GM21515 (cell line): ENCODE results near the gene SWAP70.
"Not testable (repeated sequence)": the region's sequence is repeated elsewhere in the genome, so short reads cannot be mapped to it uniquely, and the experiment has no call there.

ENCODE experiments used
- ATAC-seq: cut with Tn5 transposase; IDR thresholded peaks from one replicate; pipeline ENCODE4 v1.9.1; 2021; ENCODE audit not compliant: unreplicated experiment

The SWAP70 gene

DNA sequence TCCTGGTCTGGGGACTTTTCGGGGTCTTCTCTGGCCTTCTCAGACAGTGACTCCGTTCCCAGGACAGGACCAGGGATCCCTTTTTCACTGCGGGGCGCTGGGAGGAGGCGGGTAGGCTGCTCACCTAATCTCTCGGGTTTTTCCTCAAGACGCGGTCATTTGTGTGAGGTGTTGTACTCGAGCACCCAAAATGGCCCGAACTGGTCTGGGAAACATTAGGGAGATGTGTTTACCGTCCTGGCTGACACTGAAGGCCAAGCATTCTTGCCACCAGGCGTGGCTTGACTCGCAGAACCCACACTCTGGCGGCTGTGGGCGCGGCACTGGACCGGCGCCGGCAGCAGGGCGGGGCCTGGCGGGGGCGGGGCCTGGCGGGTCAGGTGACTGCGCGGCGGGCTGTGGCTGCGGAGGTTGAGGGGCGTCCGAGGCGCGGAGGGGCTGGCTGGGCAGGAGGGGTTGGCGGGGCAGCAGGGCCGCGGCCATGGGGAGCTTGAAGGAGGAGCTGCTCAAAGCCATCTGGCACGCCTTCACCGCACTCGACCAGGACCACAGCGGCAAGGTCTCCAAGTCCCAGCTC lies at the start of gene SWAP70:
Gene SWAP70 (plus strand): TSS at position 379 of the 577 bp plus-strand sequence. CDS start 103 bp downstream, at position 482.
- peak; percentile 84 for ATAC-seq

DNA sequence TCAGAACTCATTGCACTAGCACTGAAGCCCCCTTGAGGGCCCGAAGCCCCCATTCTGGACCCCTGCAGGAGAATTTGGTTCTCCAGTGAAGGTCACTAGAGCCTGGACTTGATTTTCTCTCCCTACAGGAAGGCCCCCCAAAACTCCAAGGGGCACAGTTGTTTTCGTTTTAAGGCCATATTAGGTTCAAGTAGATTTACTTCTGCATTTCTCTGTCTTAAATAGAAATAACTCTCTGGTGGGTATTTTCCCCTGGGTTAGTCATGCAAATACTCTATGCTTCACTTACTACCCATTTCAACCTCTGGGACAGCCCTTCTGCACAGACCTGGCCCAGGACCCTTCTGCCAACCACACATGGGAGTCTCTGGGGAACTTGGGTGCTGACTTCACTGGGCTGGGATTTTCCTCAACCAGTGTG lies 48.8 kb upstream of the SWAP70 start:
- ATAC-seq: peak; percentile 50

DNA sequence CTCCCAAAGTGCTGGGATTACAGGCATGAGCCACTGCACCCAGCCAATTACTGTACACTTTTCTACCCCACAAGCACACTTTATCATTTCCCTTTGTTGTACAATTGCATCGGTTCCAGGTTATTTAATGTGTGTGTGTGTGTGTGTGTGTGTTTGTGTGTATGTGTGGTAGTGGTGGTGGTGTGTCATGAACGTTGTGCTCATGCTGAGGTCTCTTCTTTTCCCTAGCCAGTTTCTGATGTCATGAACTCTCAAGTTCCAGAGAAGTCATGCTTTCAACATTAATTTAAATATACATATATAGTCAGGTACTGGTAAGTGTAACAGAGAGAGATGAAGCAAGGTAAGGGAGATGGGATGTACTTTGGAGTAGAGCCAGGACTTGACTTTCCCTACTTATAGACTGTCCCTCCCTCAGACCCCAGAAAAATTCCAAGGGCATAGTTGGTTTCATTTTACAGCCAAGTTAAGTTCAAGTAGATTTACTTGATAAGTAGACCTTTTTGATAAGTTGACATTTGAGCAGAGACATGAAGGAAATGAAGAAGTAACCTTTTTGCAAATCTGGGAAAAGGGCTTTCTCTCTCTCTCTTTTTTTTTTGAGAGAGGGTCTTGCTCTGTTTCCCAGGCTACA lies 47.7 kb upstream of the SWAP70 start:
- no peak for ATAC-seq

DNA sequence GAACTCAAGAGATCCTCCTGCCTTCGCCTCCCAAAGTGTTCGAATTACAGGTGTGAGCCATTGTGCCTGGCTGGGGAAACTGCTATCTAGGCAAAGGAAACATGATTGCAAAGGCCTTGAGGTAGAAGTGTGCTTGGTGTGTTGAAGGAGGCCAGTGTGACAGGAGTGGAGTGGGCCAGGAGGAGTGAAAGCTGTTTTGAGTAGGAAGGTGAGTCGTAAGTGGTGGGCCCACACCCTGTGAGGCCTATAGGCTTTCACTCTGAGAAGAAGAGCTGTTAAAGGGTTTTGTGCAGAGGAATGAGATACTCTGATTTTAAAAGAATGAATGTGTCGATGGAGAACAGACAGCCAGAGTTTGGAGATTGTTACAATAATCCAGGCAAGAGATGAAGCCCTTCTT lies 47.0 kb upstream of the SWAP70 start:
- ATAC-seq: no peak

DNA sequence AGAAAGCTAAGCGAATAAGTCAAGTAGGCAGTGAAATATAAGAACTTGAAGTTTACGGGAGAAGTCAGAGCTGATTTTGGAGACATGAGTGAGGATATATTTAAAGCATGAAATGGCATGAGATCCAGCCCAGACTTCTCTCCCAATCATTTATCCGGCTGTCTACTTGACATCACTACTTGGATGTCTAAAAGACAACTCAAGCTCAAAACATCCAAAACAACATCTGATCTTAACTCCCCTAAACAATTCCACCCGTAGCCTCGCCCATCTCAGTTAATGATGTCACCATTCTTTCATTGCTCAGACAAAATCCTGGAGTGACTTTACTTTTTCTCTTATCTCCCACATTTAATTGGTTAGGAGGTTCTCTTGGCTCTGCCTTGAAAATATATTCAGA lies 45.9 kb upstream of the SWAP70 start:
- ATAC-seq: no peak

GRCh38 chr11:9619004-9619403 lies 44.9 kb upstream of the SWAP70 start:
- no peak for ATAC-seq

- ATAC-seq: no peak
Measured at GRCh38 chr11:9619971-9620370, 43.9 kb upstream of the SWAP70 start.

DNA sequence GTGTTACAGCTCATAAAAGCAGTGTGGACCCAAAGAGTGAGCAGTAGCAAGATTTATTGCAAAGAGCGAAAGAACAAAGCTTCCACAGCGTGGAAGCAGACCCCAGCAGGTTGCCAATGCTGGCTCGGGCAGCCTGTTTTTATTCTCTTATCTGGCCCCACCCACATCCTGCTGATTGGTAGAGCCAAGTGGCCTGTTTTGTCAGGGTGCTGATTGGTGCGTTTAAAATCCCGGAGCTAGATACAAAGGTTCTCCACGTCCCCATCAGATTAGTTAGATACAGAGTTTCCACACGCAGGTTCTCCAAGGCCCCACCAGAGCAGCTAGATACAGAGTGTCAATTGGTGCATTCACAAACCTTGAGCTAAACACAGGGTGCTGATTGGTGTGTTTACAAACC lies 41.5 kb upstream of the SWAP70 start:
- ATAC-seq: not testable (repeated sequence)

DNA sequence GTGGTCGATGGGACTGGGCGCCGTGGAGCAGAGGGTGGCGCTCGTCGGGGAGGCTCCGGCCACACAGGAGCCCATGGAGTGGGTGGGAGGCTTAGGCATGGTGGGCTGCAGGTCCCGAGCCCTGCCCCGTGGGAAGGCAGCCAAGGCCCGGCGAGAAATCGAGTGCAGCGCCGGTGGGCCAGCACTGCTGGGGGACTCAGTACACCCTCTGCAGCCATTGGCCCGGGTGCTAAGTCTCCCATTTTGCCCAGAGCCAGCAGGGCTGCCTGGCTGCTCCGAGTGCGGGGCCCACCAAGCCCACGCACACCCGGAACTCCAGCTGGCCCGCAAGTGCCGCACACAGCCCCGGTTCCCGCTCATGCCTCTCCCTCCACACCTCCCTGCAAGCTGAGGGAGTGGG lies 40.8 kb upstream of the SWAP70 start:
- not testable (repeated sequence) for ATAC-seq

DNA sequence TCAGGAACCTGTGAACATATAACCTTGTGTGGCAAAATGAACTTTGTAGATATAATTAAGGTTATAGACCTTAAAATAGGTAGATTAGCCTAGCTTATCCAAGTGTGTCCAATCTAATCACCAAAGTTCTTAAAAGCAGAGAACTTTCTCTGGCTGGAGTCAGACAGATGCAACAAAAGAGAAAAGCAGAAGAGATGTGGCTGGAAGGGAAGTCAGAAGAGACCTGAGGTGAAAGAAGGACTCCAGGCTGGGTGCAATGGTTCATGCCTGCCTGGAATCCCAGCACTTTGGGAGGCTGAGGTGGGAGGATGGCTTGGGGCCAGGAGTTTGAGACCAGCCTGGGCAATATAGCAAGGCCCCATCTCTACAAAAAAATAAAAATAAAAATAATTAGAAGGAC lies 39.4 kb upstream of the SWAP70 start:
- no peak for ATAC-seq

DNA sequence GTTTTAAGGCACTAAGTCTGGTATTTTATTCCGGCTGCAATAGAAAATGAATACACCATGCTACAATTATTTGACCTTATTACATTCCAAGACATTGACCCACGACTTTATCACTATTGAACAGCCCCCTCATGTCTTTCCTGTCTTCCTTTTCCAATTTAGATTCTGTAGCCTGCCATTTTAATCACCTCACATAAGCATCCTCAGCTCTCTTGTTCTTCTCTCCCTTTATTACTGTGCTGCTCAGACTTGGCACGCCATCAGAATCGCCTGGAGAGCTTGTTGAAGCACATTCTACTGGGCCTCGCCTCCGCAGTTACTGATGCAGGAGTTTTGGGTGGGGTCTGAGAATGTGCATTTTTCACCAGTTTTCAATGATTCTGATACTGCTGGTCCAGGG lies 38.7 kb upstream of the SWAP70 start:
- no peak for ATAC-seq

GRCh38 chr11:9625728-9626127 lies 38.1 kb upstream of the SWAP70 start:
- ATAC-seq: no peak

GRCh38 chr11:9626496-9627394 lies 37.1 kb upstream of the SWAP70 start:
- ATAC-seq: no peak

- ATAC-seq: peak; percentile 61
Measured at GRCh38 chr11:9629064-9629463, 34.8 kb upstream of the SWAP70 start.

DNA sequence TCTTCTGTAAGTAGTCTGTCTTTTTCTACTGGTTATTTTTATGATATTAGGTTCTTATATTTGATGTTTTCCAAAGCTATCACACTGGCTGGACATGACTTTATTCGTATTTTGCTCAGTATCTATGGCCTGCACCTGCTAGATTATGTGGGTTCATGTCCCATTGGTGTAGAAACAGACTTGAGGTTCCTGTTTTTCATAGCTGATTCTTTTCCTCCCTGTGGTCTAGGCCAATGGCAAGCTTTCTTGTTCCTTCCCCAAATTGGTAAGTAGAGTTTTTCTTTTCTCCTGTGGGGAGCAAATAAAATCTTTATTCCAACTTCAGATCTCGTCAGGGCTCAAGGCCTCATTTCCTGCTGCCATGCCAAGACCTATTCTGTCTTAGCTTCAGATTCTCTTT lies 30.2 kb upstream of the SWAP70 start:
- ATAC-seq: no peak

DNA sequence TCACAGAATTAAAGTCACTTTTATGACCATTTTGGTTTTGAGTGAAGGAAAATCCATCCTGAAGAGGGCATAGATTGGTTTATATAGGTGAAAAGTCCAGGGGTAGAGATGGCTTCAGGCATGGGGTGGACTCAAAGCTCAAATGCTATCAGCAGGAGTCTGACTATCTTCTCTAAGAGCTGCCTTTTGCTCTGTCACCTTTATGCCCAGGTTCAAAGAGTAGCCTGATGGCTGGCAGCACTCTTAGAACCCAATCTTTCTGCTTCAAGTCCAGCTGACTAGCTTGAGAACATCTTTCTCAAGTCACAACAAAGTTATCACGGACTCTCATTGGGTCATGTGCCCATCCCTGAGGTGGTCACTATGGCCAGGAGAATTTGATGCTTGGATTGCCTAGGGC lies 27.2 kb upstream of the SWAP70 start:
- ATAC-seq: no peak

GRCh38 chr11:9639099-9639498 lies 24.8 kb upstream of the SWAP70 start:
- no peak for ATAC-seq

DNA sequence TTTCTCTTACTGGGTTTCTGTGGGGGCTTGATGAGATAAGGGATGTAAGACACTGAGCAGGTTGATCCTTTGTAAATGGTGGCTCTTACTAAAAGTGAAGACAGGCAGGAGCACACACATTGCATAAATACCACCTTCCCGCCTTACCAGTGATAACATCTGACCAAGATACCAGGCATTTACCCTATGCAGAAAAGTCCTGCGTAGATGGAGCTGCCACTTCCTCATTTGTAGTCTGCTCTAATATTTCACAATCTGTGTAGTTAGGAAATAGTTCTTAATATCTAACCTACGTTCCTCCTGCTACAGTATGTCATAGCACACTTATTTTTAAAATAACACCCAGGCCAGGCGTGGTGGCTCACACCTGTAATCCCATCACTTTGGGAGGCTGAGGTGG lies 23.9 kb upstream of the SWAP70 start:
- no peak for ATAC-seq

DNA sequence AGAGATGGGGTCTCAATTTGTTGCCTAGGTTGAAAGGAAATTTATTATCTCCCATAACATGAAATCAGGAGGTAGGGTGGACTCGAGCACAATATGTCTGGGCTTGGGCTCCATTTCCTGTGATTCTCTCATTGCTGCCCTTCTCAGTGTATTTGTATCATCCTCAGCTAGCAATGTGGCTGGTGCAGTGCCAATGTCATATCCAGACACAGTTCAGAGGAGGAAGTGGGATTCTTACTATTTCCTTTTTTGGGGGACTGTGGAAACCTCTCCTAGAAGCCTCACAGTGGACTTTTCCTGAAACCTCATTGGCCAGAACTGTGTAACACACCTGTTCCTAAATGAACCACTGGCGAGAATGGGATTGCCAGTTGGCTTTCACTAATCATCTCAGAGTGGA lies 21.0 kb upstream of the SWAP70 start:
- ATAC-seq: no peak

- peak; percentile 47 for ATAC-seq
Measured at GRCh38 chr11:9643751-9644150, 20.1 kb upstream of the SWAP70 start.

GRCh38 chr11:9645881-9646280 lies 18.0 kb upstream of the SWAP70 start:
- ATAC-seq: no peak

DNA sequence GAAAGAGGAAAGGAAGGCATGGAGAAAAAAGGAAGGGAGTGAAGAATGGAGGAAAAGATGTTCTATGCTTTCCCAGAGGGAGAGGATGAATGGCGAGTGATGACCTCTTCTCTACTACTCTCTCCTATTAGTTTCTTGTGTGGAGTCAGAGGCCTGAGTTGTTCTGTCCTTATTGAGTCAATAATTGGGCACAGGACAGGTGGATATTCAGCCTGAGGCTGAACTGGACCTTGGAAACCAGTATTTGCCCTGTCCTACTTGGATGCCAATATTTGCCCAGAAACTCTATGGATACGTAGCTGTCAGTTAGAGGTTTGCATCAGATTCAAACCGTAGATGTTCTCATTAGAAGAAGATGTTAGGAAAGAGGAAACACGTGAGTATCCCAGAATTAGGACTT lies 17.6 kb upstream of the SWAP70 start:
- ATAC-seq: no peak
